Coronary artery (tissue), 2 donors: Measurements from ENCODE around the gene CAPN1.
A peak's percentile ranks its signal among the peaks of the same experiment; 100 is the strongest.

Experiments
- DNase-seq: peaks from one replicate; pipeline ENCODE4 v3.0.0-alpha.2; 2017; ENCODE audit warnings: low spot score
- H3K27ac ChIP-seq, 2 donors: fragments of 200-600 bp; sonication (generic); one replicate each; pipeline ENCODE4 v1.5.1; 2016 to 2019
- H3K4me3 ChIP-seq: fragments of 200-600 bp; sonication (generic); 2 replicates; pipeline ENCODE4 v1.5.1; 2016; ENCODE audit warnings: mild to moderate bottlenecking, moderate library complexity
- CTCF ChIP-seq: fragments of 200-600 bp; sonication (generic); IDR thresholded peaks from one replicate; pipeline ENCODE4 v1.5.1; 2019; ENCODE audit warnings: antibody characterized with exemption

CAPN1 gene

GRCh38 chr11:65219930-65220213 lies 38.1 kb downstream of the CAPN1 start:
- H3K4me3 ChIP-seq, result no peak overlapping the region
- no peak overlapping the region for H3K27ac ChIP-seq
- no peak for TF ChIP-seq CTCF
- no peak for DNase-seq

GRCh38 chr11:65221026-65221425 lies 39.3 kb downstream of the CAPN1 start:
- H3K27ac ChIP-seq, result no peak overlapping the region
- no peak for DNase-seq
- H3K4me3 ChIP-seq, result no peak overlapping the region
- TF ChIP-seq CTCF, result no peak

GRCh38 chr11:65223011-65223410 lies 41.3 kb downstream of the CAPN1 start:
- DNase-seq, result no peak
- Histone ChIP-seq H3K4me3 (no peak overlapping the region), H3K27ac (no peak overlapping the region)
- no peak for TF ChIP-seq CTCF

- H3K27ac ChIP-seq, result peak overlapping the region in 1 of 2 donors; percentile 61
- no peak for TF ChIP-seq CTCF
- peak overlapping the region; percentile 72 for H3K4me3 ChIP-seq
- no peak for DNase-seq
Measured at GRCh38 chr11:65224930-65225278, 43.2 kb downstream of the CAPN1 start.

GRCh38 chr11:65225279-65226102 lies 43.8 kb downstream of the CAPN1 start:
- peak overlapping the region; percentile 72 for H3K4me3 ChIP-seq
- peak overlapping the region in 1 of 2 donors; percentile 61 for H3K27ac ChIP-seq
- no peak for TF ChIP-seq CTCF
- DNase-seq, result no peak

- no peak for DNase-seq
- Histone ChIP-seq H3K27ac (no peak overlapping the region), H3K4me3 (peak overlapping the region; percentile 72)
- TF ChIP-seq CTCF, result no peak
Measured at GRCh38 chr11:65226103-65226442, 44.3 kb downstream of the CAPN1 start.

GRCh38 chr11:65227879-65228278 lies 46.2 kb downstream of the CAPN1 start:
- no peak for TF ChIP-seq CTCF
- no peak for DNase-seq
- no peak overlapping the region for H3K27ac ChIP-seq
- no peak overlapping the region for H3K4me3 ChIP-seq
